Esophagus muscularis mucosa (tissue), 4 donors: ENCODE data around the gene DVL3. TPM values are rescaled to one million over a fixed set of nuclear protein-coding genes. Genes with fewer than 3 reads are reported as not detected.
"Not testable (repeated sequence)": the region's sequence is repeated elsewhere in the genome, so short reads cannot be mapped to it uniquely, and the experiment has no call there.

Experiments
- DNase-seq: peaks from one replicate; pipeline ENCODE4 v3.0.0-alpha.2; 2017; ENCODE audit errors: extremely low spot score
- H3K27ac ChIP-seq, 4 donors: fragments of 200-600 bp; sonication (generic); replicated peaks in 1 of 4; 1 replicate in 3 of 4; 2 replicates in 1 of 4; pipeline ENCODE4 v1.5.1; 2016 to 2019; ENCODE audit warnings: mild to moderate bottlenecking in 1 of 4
- H3K27me3 ChIP-seq, 4 donors: fragments of 200-600 bp; sonication (generic); one replicate each; pipeline versions ENCODE4 v1.5.1 to v1.6.0; 2016 to 2019
- H3K36me3 ChIP-seq, 4 donors: fragments of 200-600 bp; sonication (generic); one replicate each; pipeline ENCODE4 v1.5.1; 2016 to 2019
- H3K4me1 ChIP-seq, 4 donors: fragments of 200-600 bp; sonication (generic); one replicate each; pipeline ENCODE4 v1.5.1; 2016 to 2019
- H3K4me3 ChIP-seq, 4 donors: fragments of 200-600 bp; sonication (generic); 1 replicate in 2 of 4; 2 replicates in 2 of 4; pipeline ENCODE4 v1.5.1; 2016 to 2019; ENCODE audit warnings: mild to moderate bottlenecking in 4 of 4, moderate library complexity in 1 of 4
- H3K9me3 ChIP-seq, 4 donors: fragments of 200-600 bp; sonication (generic); 1 replicate in 3 of 4; 2 replicates in 1 of 4; pipeline ENCODE4 v1.5.1; 2016 to 2019
- CTCF ChIP-seq, 3 experiments: fragments of 200-600 bp in 2 of 3; fragments of 450-650 bp in 1 of 3; sonication (generic) in 2 of 3; IDR thresholded peaks; one replicate each; pipeline ENCODE4 v1.5.1; 2017 to 2019; ENCODE audit warnings: antibody characterized with exemption in 3 of 3, mild to moderate bottlenecking in 2 of 3, moderate library complexity in 1 of 3
- EP300 ChIP-seq: sonication (generic); formaldehyde crosslinking; IDR thresholded peaks from one replicate; pipeline ENCODE4 v1.6.1; 2017; ENCODE audit warnings: antibody characterized with exemption
- POLR2A ChIP-seq: fragments of 450-650 bp; IDR thresholded peaks from one replicate; pipeline ENCODE4 v1.6.1; 2017; ENCODE audit warnings: antibody characterized with exemption, moderate library complexity, mild to moderate bottlenecking, low read depth
- POLR2AphosphoS5 ChIP-seq, 2 donors: sonication (generic); formaldehyde crosslinking; IDR thresholded peaks; one replicate each; pipeline ENCODE4 v1.6.1; 2017; ENCODE audit warnings: antibody characterized with exemption in 2 of 2
- WGBS: methylation state at CpG from one replicate; pipeline ENCODE4 v1.1.5; 2018; 5-methylcytosine and 5-hydroxymethylcytosine counted together
- intact Hi-C: fragments of 100-400 bp; cut with DNase I; formaldehyde crosslinking; loops from one replicate; pipeline ENCODE4 v1.15.1; 2023
- total RNA-seq, 4 donors: library from RNA; depleted of rRNA; stranded (reverse); fragments of >200 nt; gene quantifications; one replicate each; pipeline versions ENCODE4 v1.1.0 to v1.2.1, GENCODE V29; 2016

DVL3 gene
- total RNA-seq, 4 donors from 2014 or later = 64.0 to 119 (median 86.3) TPM

GRCh38 chr3:184148076-184148475 lies 7.1 kb upstream of the DVL3 start:
- TF ChIP-seq POLR2AphosphoS5 (IDR thresholded peaks at IDR 0.05) (no peak), EP300 (no peak), CTCF (IDR thresholded peaks at IDR 0.05) (no peak), POLR2A (no peak)
- H3K4me3 ChIP-seq = no peak overlapping the region
- 87% methylated on average over 3 of the region's 3 CpGs for WGBS

GRCh38 chr3:184149123-184149522 lies 6.1 kb upstream of the DVL3 start:
- DNase-seq = no peak
- H3K4me3 ChIP-seq = no peak overlapping the region
- intact Hi-C loops = loop anchor here (5.0 kb wide), 2 partner anchors 38 to 103 kb away; partner anchors contain the start of gene ABCF3
- no peak overlapping the region for H3K27ac ChIP-seq
- TF ChIP-seq POLR2A (no peak), POLR2AphosphoS5 (IDR thresholded peaks at IDR 0.05) (no peak), CTCF (IDR thresholded peaks at IDR 0.05) (no peak), EP300 (no peak)
- H3K27me3 ChIP-seq = no peaks in the 10 kb centered on the region
- 95% methylated on average over 6 of the region's 6 CpGs for WGBS
- no peaks in the 10 kb centered on the region for H3K9me3 ChIP-seq
- H3K4me1 ChIP-seq = peaks cover 12 to 21% (median 18%) of the 10 kb centered on the region in 4 donors
- peaks cover 8 to 28% (median 27%) of the 10 kb centered on the region in 4 donors for H3K36me3 ChIP-seq

More at GRCh38 chr3:184148076-184148475, 7.1 kb upstream of the DVL3 start:
- Histone ChIP-seq H3K9me3 (no peaks in the 10 kb centered on the region), H3K4me1 (peaks cover 4 to 11% (median 8%) of the 10 kb centered on the region in 4 donors), H3K27ac (no peak overlapping the region), H3K27me3 (no peaks in the 10 kb centered on the region), H3K36me3 (peaks cover 17 to 38% (median 38%) of the 10 kb centered on the region in 4 donors)
- intact Hi-C loops = loop anchor here (5.0 kb wide), 2 partner anchors 39 to 104 kb away; partner anchors contain the start of gene ABCF3
- no peak for DNase-seq

- H3K36me3 ChIP-seq = peaks cover 1 to 21% (median 21%) of the 10 kb centered on the region in 4 donors
- not testable (repeated sequence) for DNase-seq, H3K27me3 ChIP-seq, H3K9me3 ChIP-seq, H3K4me3 ChIP-seq, H3K27ac ChIP-seq
- peaks cover 19 to 23% (median 21%) of the 10 kb centered on the region in 4 donors for H3K4me1 ChIP-seq
- WGBS = 40% methylated on average over 4 of the region's 6 CpGs
- intact Hi-C loops = loop anchor here (5.0 kb wide), 2 partner anchors 38 to 103 kb away; partner anchors contain the start of gene ABCF3
These were observed 5.4 kb upstream of the DVL3 start for GRCh38 chr3:184149770-184150169.

GRCh38 chr3:184155644-184156521 lies 706 bp downstream of the DVL3 start:
- DNase-seq = no peak
- no peaks in the 10 kb centered on the region for H3K27me3 ChIP-seq
- intact Hi-C loops = loop anchor here (1.0 kb wide), 1 partner anchor 31 kb away; no protein-coding TSS in a partner anchor
- TF ChIP-seq EP300 = no peak
- TF ChIP-seq CTCF (IDR thresholded peaks at IDR 0.05) = no peak
- TF ChIP-seq POLR2A = no peak
- no peak for TF ChIP-seq POLR2AphosphoS5 (IDR thresholded peaks at IDR 0.05)
- 0% methylated on average over 32 of the region's 47 CpGs for WGBS
- peaks cover 57 to 63% (median 62%) of the 10 kb centered on the region in 4 donors for H3K4me1 ChIP-seq
- peak overlapping the region; percentile 89 to 96 (median 95) for H3K27ac ChIP-seq
- peak overlapping the region; percentile 70 to 98 (median 96) for H3K4me3 ChIP-seq
- H3K36me3 ChIP-seq = no peaks in the 10 kb centered on the region
- no peaks in the 10 kb centered on the region for H3K9me3 ChIP-seq

GRCh38 chr3:184156522-184156955 lies 1.4 kb downstream of the DVL3 start:
- TF ChIP-seq POLR2AphosphoS5 (IDR thresholded peaks at IDR 0.05) = peak; percentile 54 to 68
- TF ChIP-seq EP300 = no peak
- Histone ChIP-seq H3K9me3 (no peaks in the 10 kb centered on the region), H3K36me3 (no peaks in the 10 kb centered on the region), H3K27ac (peak overlapping the region; percentile 89 to 96 (median 95)), H3K4me1 (peaks cover 64 to 70% (median 69%) of the 10 kb centered on the region in 4 donors), H3K27me3 (no peaks in the 10 kb centered on the region), H3K4me3 (peak overlapping the region; percentile 70 to 98 (median 96))
- 0% methylated on average over 1 of the region's 6 CpGs for WGBS
- no peak for DNase-seq
- intact Hi-C loops = no loop called here
